GM23338 (cell line): ENCODE data around the gene LENG9. TPM values are rescaled to one million over a fixed set of nuclear protein-coding genes. Genes with fewer than 3 reads are reported as not detected.
A peak's percentile ranks its signal among the peaks of the same experiment; 100 is the strongest.

ENCODE experiments used
- ATAC-seq: fragments of 200-7000 bp; cut with Tn5 transposase; 3 replicates; pipeline ENCODE4 v1.9.1; 2020
- DNase-seq: peaks from one replicate; pipeline ENCODE4 v3.0.0-alpha.2; 2015; ENCODE audit warnings: low spot score
- H2AFZ ChIP-seq: fragments of 200-600 bp; sonication (generic); 2 replicates; pipeline ENCODE4 v1.8.0; 2016; ENCODE audit warnings: antibody characterized with exemption, mild to moderate bottlenecking, moderate library complexity
- H3F3A ChIP-seq: fragments of 200-600 bp; sonication (generic); replicated peaks from 2 replicates; pipeline ENCODE4 v1.8.0; 2017; ENCODE audit warnings: antibody characterized with exemption, mixed run types, low read depth
- H3K27ac ChIP-seq: fragments of 200-600 bp; sonication (generic); 2 replicates; pipeline ENCODE4 v1.6.1; 2016; ENCODE audit warnings: low read depth
- H3K27me3 ChIP-seq: fragments of 200-600 bp; sonication (generic); 2 replicates; pipeline ENCODE4 v1.8.0; 2016; ENCODE audit warnings: mild to moderate bottlenecking, mixed run types, moderate library complexity; ENCODE audit not compliant: insufficient read depth
- H3K36me3 ChIP-seq: fragments of 200-600 bp; sonication (generic); 2 replicates; pipeline ENCODE4 v1.8.0; 2016; ENCODE audit warnings: mild to moderate bottlenecking; ENCODE audit not compliant: insufficient read depth
- H3K4me1 ChIP-seq: fragments of 200-600 bp; sonication (generic); 2 replicates; pipeline ENCODE4 v1.8.0; 2016; ENCODE audit warnings: mild to moderate bottlenecking, moderate library complexity; ENCODE audit not compliant: insufficient read depth
- H3K4me2 ChIP-seq: fragments of 200-600 bp; sonication (generic); 2 replicates; pipeline ENCODE4 v1.7.1; 2017; ENCODE audit warnings: mixed run types
- H3K4me3 ChIP-seq: fragments of 200-600 bp; sonication (generic); 2 replicates; pipeline ENCODE4 v1.6.1; 2016; ENCODE audit warnings: mixed run types
- H3K79me2 ChIP-seq: fragments of 200-600 bp; sonication (generic); replicated peaks from 2 replicates; pipeline ENCODE4 v1.8.0; 2017; ENCODE audit warnings: mild to moderate bottlenecking; ENCODE audit not compliant: insufficient read depth
- H3K9me2 ChIP-seq: fragments of 200-600 bp; sonication (generic); 2 replicates; pipeline ENCODE4 v1.8.0; 2017; ENCODE audit not compliant: insufficient read depth
- H4K20me1 ChIP-seq: fragments of 200-600 bp; sonication (generic); replicated peaks from 2 replicates; pipeline ENCODE4 v1.8.0; 2017; ENCODE audit warnings: mild to moderate bottlenecking; ENCODE audit not compliant: insufficient read depth
- H3K27ac Mint-ChIP-seq: 2 replicates; pipeline ENCODE4 v1.8.0; 2020; ENCODE audit warnings: inconsistent platforms, mild to moderate bottlenecking, moderate library complexity, mixed read lengths
- H3K27me3 Mint-ChIP-seq: 3 replicates; pipeline ENCODE4 v1.8.0; 2022; ENCODE audit warnings: low read depth, mild to moderate bottlenecking, moderate library complexity, mixed read lengths, inconsistent platforms; ENCODE audit not compliant: insufficient read depth, poor library complexity
- H3K36me3 Mint-ChIP-seq: 3 replicates; pipeline ENCODE4 v1.8.0; 2021; ENCODE audit warnings: low read depth, mild to moderate bottlenecking, inconsistent platforms, moderate library complexity, mixed read lengths
- H3K4me1 Mint-ChIP-seq: 3 replicates; pipeline ENCODE4 v1.8.0; 2020; ENCODE audit warnings: mild to moderate bottlenecking, inconsistent platforms, mixed read lengths
- H3K4me3 Mint-ChIP-seq: 3 replicates; pipeline ENCODE4 v1.8.0; 2021; ENCODE audit warnings: moderate library complexity, mild to moderate bottlenecking, inconsistent platforms, mixed read lengths
- H3K9me3 Mint-ChIP-seq: 3 replicates; pipeline ENCODE4 v1.8.0; 2020; ENCODE audit warnings: moderate library complexity, mild to moderate bottlenecking, inconsistent platforms, mixed read lengths
- CTCF ChIP-seq, 2 experiments: fragments of 200-600 bp in 1 of 2; sonication (generic) in 1 of 2; conservative IDR thresholded peaks; 2 replicates each; pipeline versions ENCODE4 v1.5.1 to v1.6.1; 2016 to 2017; ENCODE audit warnings: antibody characterized with exemption in 2 of 2, low read depth in 2 of 2, mild to moderate bottlenecking in 2 of 2, moderate library complexity in 1 of 2
- EZH2 ChIP-seq: fragments of 200-600 bp; sonication (generic); IDR thresholded peaks from one replicate; pipeline ENCODE4 v1.8.0; 2017; ENCODE audit warnings: antibody characterized with exemption, mild to moderate bottlenecking, low read depth; ENCODE audit not compliant: unreplicated experiment
- JUNB ChIP-seq: IDR thresholded peaks from one replicate; pipeline ENCODE4 v1.6.1; 2016; ENCODE audit warnings: antibody characterized with exemption; ENCODE audit not compliant: unreplicated experiment
- NANOG ChIP-seq: IDR thresholded peaks from 2 replicates; pipeline ENCODE4 v1.6.1; 2016; ENCODE audit warnings: antibody characterized with exemption, borderline replicate concordance
- ZNF114 ChIP-seq: fragments of 250-450 bp; sonication (Bioruptor Pico); IDR thresholded peaks from 2 replicates; pipeline ENCODE4 v1.5.0; 2020; ENCODE audit warnings: mild to moderate bottlenecking, moderate library complexity
- ZNF462 ChIP-seq: fragments of 250-450 bp; sonication (Bioruptor Pico); IDR thresholded peaks from 2 replicates; pipeline ENCODE4 v1.5.0; 2020; ENCODE audit warnings: mild to moderate bottlenecking, moderate library complexity
- polyA plus RNA-seq: library from polyadenylated mRNA; unstranded; fragments of >200 nt; fragmentation: Nextera tagmentation; extraction: Ambion mirVana; gene quantifications from 2 replicates; pipeline ENCODE4 v1.2.1, GENCODE V29; 2016
- total RNA-seq: library from RNA; depleted of rRNA; stranded (reverse); fragments of >200 nt; shearing (Covaris generic); gene quantifications from 2 replicates; pipeline ENCODE4 v1.2.3, GENCODE V29; 2014

Gene LENG9
- total and polyA plus RNA-seq, 2 experiments from 2014 or later = 0.26 to 6.4 TPM

- peak overlapping the region; percentile 73 for H3K4me3 ChIP-seq
- peaks cover 30% of the 10 kb centered on the region for H3K36me3 Mint-ChIP-seq
- no peaks in the 10 kb centered on the region for H3K79me2 ChIP-seq
- H3K9me3 Mint-ChIP-seq = no peaks in the 10 kb centered on the region
- peak; percentile 25 for ATAC-seq
- H3K27me3 Mint-ChIP-seq = peaks cover 28% of the 10 kb centered on the region
- H3K4me1 Mint-ChIP-seq = peaks cover 22% of the 10 kb centered on the region
- H3K4me1 ChIP-seq = peaks cover under 1% of the 10 kb centered on the region
- 0 out of 2 replicates have a peak, but pooled peaks cover 3% of the 10 kb centered on the region for H3K27me3 ChIP-seq
- H3K4me3 Mint-ChIP-seq = peak overlapping the region; percentile 29; the same call in 1 of the 3 replicates
- H4K20me1 ChIP-seq = no peaks in the 10 kb centered on the region
- TF ChIP-seq ZNF114 (CRISPR knock-in tag) (no peak), JUNB (no peak), CTCF (conservative IDR thresholded peaks at IDR 0.05; ENCODE audit: low read depth in 2 of 2) (peak in 1 of 2 experiments; percentile 31; a peak in 2 of 4 replicates), ZNF462 (no peak), EZH2 (no peak), NANOG (no peak)
- no peaks in the 10 kb centered on the region for H3K36me3 ChIP-seq
- DNase-seq = no peak
- H3K9me2 ChIP-seq = no peaks in the 10 kb centered on the region
- no peak overlapping the region for H3K27ac ChIP-seq
- no peaks in the 10 kb centered on the region for H3F3A ChIP-seq
- H3K4me2 ChIP-seq = peak overlapping the region; percentile 84
- H3K27ac Mint-ChIP-seq = peak overlapping the region; percentile 46; the same call in 1 of the 2 replicates
- H2AFZ ChIP-seq = no peak overlapping the region
Measured at GRCh38 chr19:54429545-54430227, 33.9 kb downstream of the LENG9 start.
